Cardiac fibroblast (primary cell): ENCODE measurements around the gene HRK.
A peak's percentile ranks its signal among the peaks of the same experiment; 100 is the strongest.

Experiments used
- DNase-seq, 2 donors: peaks; one replicate each; pipeline versions ENCODE4 v3.0.0 to v3.0.0-alpha.2; 2010; ENCODE audit warnings: low read depth in 2 of 2
- H3K4me3 ChIP-seq, 2 donors: replicated peaks in 1 of 2; 1 replicate in 1 of 2; 2 replicates in 1 of 2; pipeline ENCODE4 v1.5.1; 2011; ENCODE audit warnings: low read depth in 2 of 2, low read length in 2 of 2, mild to moderate bottlenecking in 2 of 2, moderate library complexity in 1 of 2
- CTCF ChIP-seq: IDR thresholded peaks from one replicate; pipeline ENCODE4 v1.5.1; 2011; ENCODE audit warnings: low read depth, mild to moderate bottlenecking, low read length, inconsistent platforms

HRK gene

GRCh38 chr12:116806845-116807440 lies 74.3 kb downstream of the HRK start:
- H3K4me3 ChIP-seq: no peak overlapping the region
- DNase-seq: peak; percentile 6 to 7

More at GRCh38 chr12:116806845-116807440, 74.3 kb downstream of the HRK start:
- TF ChIP-seq CTCF: no peak
